Smooth muscle cell (in vitro differentiated cells): ENCODE results near the gene B3GNT3. TPM values are rescaled to one million over a fixed set of nuclear protein-coding genes. Genes with fewer than 3 reads are reported as not detected.
A peak's percentile ranks its signal among the peaks of the same experiment; 100 is the strongest.

Experiments used
- DNase-seq: peaks from one replicate; lab custom pipeline; 2025; ENCODE audit not compliant: unreplicated experiment; lab: John Stamatoyannopoulos, UW
- H2AFZ ChIP-seq: fragments of 200-600 bp; sonication (generic); 2 replicates; pipeline ENCODE4 v1.6.0; 2016; ENCODE audit warnings: antibody characterized with exemption, low read depth, mild to moderate bottlenecking
- H3F3A ChIP-seq: fragments of 200-600 bp; sonication (generic); 2 replicates; pipeline ENCODE4 v1.6.0; 2017; ENCODE audit warnings: antibody characterized with exemption, low read depth
- H3K27ac ChIP-seq: fragments of 200-600 bp; sonication (generic); 2 replicates; pipeline ENCODE4 v1.5.1; 2016; ENCODE audit warnings: low read depth, mild to moderate bottlenecking
- H3K27me3 ChIP-seq: fragments of 200-600 bp; sonication (generic); 2 replicates; pipeline ENCODE4 v1.6.1; 2016; ENCODE audit warnings: low read depth, mild to moderate bottlenecking
- H3K36me3 ChIP-seq: fragments of 200-600 bp; sonication (generic); 2 replicates; pipeline ENCODE4 v1.5.1; 2016; ENCODE audit warnings: low read depth
- H3K4me1 ChIP-seq: fragments of 200-600 bp; sonication (generic); 2 replicates; pipeline ENCODE4 v1.5.1; 2016; ENCODE audit warnings: low read depth
- H3K4me2 ChIP-seq: fragments of 200-600 bp; sonication (generic); 2 replicates; pipeline ENCODE4 v1.6.0; 2016; ENCODE audit warnings: mild to moderate bottlenecking
- H3K4me3 ChIP-seq: fragments of 200-600 bp; sonication (generic); 2 replicates; pipeline ENCODE4 v1.5.1; 2016; ENCODE audit warnings: mild to moderate bottlenecking
- H3K79me2 ChIP-seq: fragments of 200-600 bp; sonication (generic); 2 replicates; pipeline ENCODE4 v1.6.0; 2016; ENCODE audit warnings: low read depth, mild to moderate bottlenecking
- H3K9ac ChIP-seq: fragments of 200-600 bp; sonication (generic); 2 replicates; pipeline ENCODE4 v1.6.0; 2016; ENCODE audit warnings: low read depth
- H3K9me3 ChIP-seq: fragments of 200-600 bp; sonication (generic); replicated peaks from 2 replicates; pipeline ENCODE4 v1.5.1; 2016; ENCODE audit warnings: low read depth
- H4K20me1 ChIP-seq: fragments of 200-600 bp; sonication (generic); 2 replicates; pipeline ENCODE4 v1.6.0; 2016; ENCODE audit warnings: low read depth
- CTCF ChIP-seq: fragments of 200-600 bp; sonication (generic); IDR thresholded peaks from 2 replicates; pipeline ENCODE4 v1.5.1; 2017; ENCODE audit warnings: borderline replicate concordance, mild to moderate bottlenecking, antibody characterized with exemption; ENCODE audit not compliant: insufficient read depth, poor library complexity, severe bottlenecking
- WGBS: methylation state at CpG from one replicate; pipeline ENCODE4 v1.1.7; 2016; ENCODE audit warnings: low lambda C conversion rate; 5-methylcytosine and 5-hydroxymethylcytosine counted together
- polyA plus RNA-seq: library from polyadenylated mRNA; unstranded; fragments of >200 nt; fragmentation: Nextera tagmentation; extraction: Ambion mirVana; gene quantifications from 2 replicates; pipeline ENCODE4 v1.2.1, GENCODE V29; 2016
- total RNA-seq: library from RNA; depleted of rRNA; stranded (reverse); fragments of >200 nt; gene quantifications from 2 replicates; pipeline ENCODE4 v1.2.3, GENCODE V29; 2014

B3GNT3 gene
- total and polyA plus RNA-seq, 2 experiments from 2014 or later = 2.8 TPM; not detected in 1

DNA sequence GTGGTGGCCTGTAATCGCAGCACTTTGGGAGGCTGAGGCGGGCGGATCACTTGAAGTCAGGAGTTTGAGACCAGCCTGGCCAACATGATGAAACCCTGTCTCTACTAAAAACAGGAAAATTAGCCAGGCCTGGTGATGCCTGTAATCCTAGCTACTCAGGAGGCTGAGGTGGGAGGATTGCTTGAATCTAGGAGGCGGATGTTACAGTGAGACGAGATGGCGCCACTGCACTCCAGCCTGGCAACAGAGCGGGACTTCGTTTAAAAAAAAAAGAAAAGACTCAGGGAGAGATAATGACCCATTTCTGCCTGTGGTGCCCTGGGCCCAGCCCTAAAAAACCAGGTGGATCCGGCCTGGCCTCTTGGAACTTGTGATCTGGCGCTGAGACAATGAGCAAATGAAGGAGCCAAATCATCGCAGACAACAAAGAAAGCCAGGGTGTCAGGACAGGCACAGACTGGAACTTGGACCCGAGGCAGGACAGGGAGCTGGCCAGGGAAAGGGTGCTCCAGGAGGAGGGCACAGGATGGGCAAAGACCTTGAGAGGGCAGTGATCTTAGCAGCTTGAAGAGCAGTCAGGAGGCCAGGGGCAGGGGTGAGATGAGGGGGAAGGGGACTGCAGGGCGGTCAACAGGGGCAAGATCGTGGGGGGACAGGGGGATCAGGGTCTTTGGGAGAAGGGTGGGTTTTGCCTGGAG is 53.8 kb downstream of the B3GNT3 start:
- H3K79me2 ChIP-seq = no peaks in the 10 kb centered on the region
- peaks cover 4% of the 10 kb centered on the region for H3F3A ChIP-seq
- no peak overlapping the region for H3K4me2 ChIP-seq
- no peaks in the 10 kb centered on the region for H3K9me3 ChIP-seq
- DNase-seq = no peak
- no peak overlapping the region for H3K4me3 ChIP-seq
- no peak overlapping the region for H3K9ac ChIP-seq
- no peak for TF ChIP-seq CTCF
- WGBS = 92% methylated on average over 14 of the region's 14 CpGs
- H3K27me3 ChIP-seq = no peaks in the 10 kb centered on the region
- H2AFZ ChIP-seq = no peak overlapping the region
- H3K36me3 ChIP-seq = no peaks in the 10 kb centered on the region
- H3K4me1 ChIP-seq = peaks cover 6% of the 10 kb centered on the region
- H4K20me1 ChIP-seq = no peaks in the 10 kb centered on the region
- peak overlapping the region; percentile 82 for H3K27ac ChIP-seq

DNA sequence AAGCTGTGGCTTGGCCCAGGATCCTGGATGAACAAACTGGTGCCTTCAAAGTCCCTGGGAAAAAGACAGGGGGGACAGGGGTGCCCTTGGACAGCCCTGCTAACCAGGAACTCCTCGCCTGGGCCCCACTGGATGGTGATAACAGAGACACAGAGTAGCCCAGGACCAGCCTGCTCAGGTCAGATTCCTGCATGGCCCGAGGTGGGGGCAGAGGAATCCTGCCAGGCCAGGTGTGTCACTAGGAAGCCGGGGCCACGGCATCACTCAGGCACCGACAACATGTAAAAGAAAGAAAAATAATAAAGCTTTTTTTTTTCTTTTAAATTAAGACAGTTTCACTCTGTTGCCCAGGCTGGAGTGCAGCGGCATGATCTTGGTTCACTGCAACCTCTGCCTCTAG is 59.1 kb downstream of the B3GNT3 start:
- H3K79me2 ChIP-seq = no peaks in the 10 kb centered on the region
- no peaks in the 10 kb centered on the region for H3K4me1 ChIP-seq
- no peak for TF ChIP-seq CTCF
- H3K4me3 ChIP-seq = no peak overlapping the region
- no peaks in the 10 kb centered on the region for H4K20me1 ChIP-seq
- no peak overlapping the region for H3K9ac ChIP-seq
- no peak for DNase-seq
- H2AFZ ChIP-seq = no peak overlapping the region
- no peaks in the 10 kb centered on the region for H3K9me3 ChIP-seq
- no peaks in the 10 kb centered on the region for H3K36me3 ChIP-seq
- no peaks in the 10 kb centered on the region for H3K27me3 ChIP-seq
- H3F3A ChIP-seq = peaks cover 4% of the 10 kb centered on the region
- no peak overlapping the region for H3K27ac ChIP-seq
- H3K4me2 ChIP-seq = no peak overlapping the region
- 86% methylated on average over 6 of the region's 6 CpGs for WGBS

- no peaks in the 10 kb centered on the region for H3K36me3 ChIP-seq
- no peaks in the 10 kb centered on the region for H3F3A ChIP-seq
- H3K4me3 ChIP-seq = no peak overlapping the region
- peaks cover under 1% of the 10 kb centered on the region for H3K4me1 ChIP-seq
- no peak overlapping the region for H2AFZ ChIP-seq
- 23% methylated on average over 29 of the region's 29 CpGs for WGBS
- no peak overlapping the region for H3K4me2 ChIP-seq
- no peak overlapping the region for H3K27ac ChIP-seq
- TF ChIP-seq CTCF = peak; percentile 93
- H3K79me2 ChIP-seq = peaks cover 8% of the 10 kb centered on the region
- H3K9ac ChIP-seq = no peak overlapping the region
- no peaks in the 10 kb centered on the region for H3K27me3 ChIP-seq
- no peaks in the 10 kb centered on the region for H3K9me3 ChIP-seq
- peak; percentile 67 for DNase-seq
- peaks cover 7% of the 10 kb centered on the region for H4K20me1 ChIP-seq
Observed at GRCh38 chr19:17855280-17856152, 60.6 kb downstream of the B3GNT3 start.
